Neural cell (in vitro differentiated cells): ENCODE results near the gene ARFGAP1.

Source experiments
- CTCF ChIP-seq: fragments of 450-650 bp; IDR thresholded peaks from 2 replicates; pipeline ENCODE4 v1.5.1; 2014; ENCODE audit warnings: antibody characterized with exemption, mild to moderate bottlenecking, moderate library complexity; ENCODE audit not compliant: poor library complexity, severe bottlenecking
- EP300 ChIP-seq: fragments of 450-650 bp; conservative IDR thresholded peaks from 2 replicates; pipeline ENCODE4 v1.6.1; 2014; ENCODE audit warnings: antibody characterized with exemption, mild to moderate bottlenecking, moderate library complexity; ENCODE audit not compliant: poor library complexity, severe bottlenecking
- EZH2 ChIP-seq: fragments of 200-600, 300-800 bp; shearing (Covaris generic), sonication (generic); IDR thresholded peaks from 2 replicates; pipeline ENCODE4 v1.6.1; 2014; ENCODE audit warnings: antibody characterized with exemption, low read length, borderline replicate concordance, mild to moderate bottlenecking; ENCODE audit not compliant: insufficient read depth, poor library complexity, severe bottlenecking
- MXI1 ChIP-seq: fragments of 450-650 bp; conservative IDR thresholded peaks from 2 replicates; pipeline ENCODE4 v1.6.1; 2014; ENCODE audit warnings: antibody characterized with exemption, mild to moderate bottlenecking; ENCODE audit not compliant: poor library complexity, severe bottlenecking
- SMC3 ChIP-seq: fragments of 450-650 bp; conservative IDR thresholded peaks from 2 replicates; pipeline ENCODE4 v1.6.1; 2014; ENCODE audit warnings: antibody characterized with exemption, mild to moderate bottlenecking, moderate library complexity; ENCODE audit not compliant: poor library complexity
- TAF1 ChIP-seq: IDR thresholded peaks from 2 replicates; pipeline ENCODE4 v1.6.1; 2012; ENCODE audit warnings: low read depth

GRCh38 chr20:63254606-63255384, 17.8 kb upstream of the ARFGAP1 start:
- TF ChIP-seq CTCF (no peak), SMC3 (no peak), EP300 (no peak), TAF1 (no peak), MXI1 (no peak), EZH2 (no peak)
